Pancreas (tissue), 10 donors: ENCODE results near the gene C1orf159. TPM values are rescaled to one million over a fixed set of nuclear protein-coding genes. Genes with fewer than 3 reads are reported as not detected.

Experiments used
- ATAC-seq, 4 donors: fragments of 200-7000 bp; cut with Tn5 transposase; one replicate each; pipeline versions ENCODE4 v1.8.0 to v1.9.1; 2020; ENCODE audit warnings: mild to moderate bottlenecking in 4 of 4, moderate library complexity in 4 of 4
- DNase-seq, 6 donors: peaks; one replicate each; pipeline ENCODE4 v3.0.0-alpha.2; 2020
- FAIRE-seq: peaks from 2 replicates; lab custom pipeline; 2012; peaks lifted over from hg19 to GRCh38; lab: Jason Lieb, UNC
- H3K27ac ChIP-seq, 4 donors: fragments of 200-600 bp; sonication (generic); 1 replicate in 3 of 4; 2 replicates in 1 of 4; pipeline versions ENCODE4 v1.5.0 to v1.8.0; 2020
- H3K27me3 ChIP-seq, 4 donors: fragments of 200-600 bp; one replicate each; pipeline ENCODE4 v1.8.0; 2021
- H3K36me3 ChIP-seq, 3 donors: fragments of 200-600 bp; sonication (generic) in 1 of 3; one replicate each; pipeline versions ENCODE4 v1.5.0 to v1.8.0; 2020 to 2021
- H3K4me1 ChIP-seq, 3 donors: fragments of 200-600 bp; one replicate each; pipeline ENCODE4 v1.8.0; 2021
- H3K4me3 ChIP-seq, 4 donors: fragments of 200-600 bp; sonication (generic) in 2 of 4; one replicate each; pipeline versions ENCODE4 v1.5.0 to v1.8.0; 2020 to 2021
- H3K9me3 ChIP-seq, 4 donors: fragments of 200-600 bp; one replicate each; pipeline ENCODE4 v1.8.0; 2021
- WGBS, 2 donors: extraction: QIAGEN DNeasy Blood & Tissue Kit; methylation state at CpG; one replicate each; pipeline ENCODE4 v1.1.7; 2013; 5-methylcytosine and 5-hydroxymethylcytosine counted together
- intact Hi-C, 3 donors: fragments of 100-400 bp; cut with DNase I; formaldehyde crosslinking; loops; one replicate each; pipeline versions ENCODE4 v1.11.1 to v1.14.2; 2022
- polyA plus RNA-seq, 2 donors: library from polyadenylated mRNA; stranded (reverse); fragments of 200-250 nt; gene quantifications; one replicate each; pipeline ENCODE4 v1.2.3, GENCODE V29; 2013
- total RNA-seq, 6 donors: library from RNA; stranded (reverse); fragmentation: NEBNext Ultra II Directional in 4 of 6; extraction: Animal tissue kit (Norgen Biotek cat#: 25700) in 4 of 6; gene quantifications; one replicate each; pipeline versions ENCODE4 v1.2.1 to v1.2.4, GENCODE V29; 2021 to 2023
- TF ChIP-seq, protein P1 (sequence below), 4 donors: fragments of 200-600 bp; sonication (generic) in 3 of 4; IDR thresholded peaks; one replicate each; pipeline versions ENCODE4 v1.5.0 to v1.8.0; 2021; ENCODE audit warnings: antibody characterized with exemption in 4 of 4
- donor health status: healthy with polysubstance abuse.
- donor health status: DM: no; HTN: no; CAD: no; lungs with moderate emphysema.
- donor health status: DM: no; HTN: no; CAD: no.
- donor health status: control.
- donor health status: control.
- donor health status: Bipolar disorder and iron deficiency.
- donor health status: DM: yes; HTN: yes; CAD: no.
- donor health status: DM: no; HTN: no; CAD: no.
- donor health status: DM: no; HTN: no; CAD: no.
- donor health status: DM: yes; HTN: yes; CAD: no.

The C1orf159 gene
- total and polyA plus RNA-seq, 8 donors, result 3.0 to 30.7 (median 4.9) TPM

DNA sequence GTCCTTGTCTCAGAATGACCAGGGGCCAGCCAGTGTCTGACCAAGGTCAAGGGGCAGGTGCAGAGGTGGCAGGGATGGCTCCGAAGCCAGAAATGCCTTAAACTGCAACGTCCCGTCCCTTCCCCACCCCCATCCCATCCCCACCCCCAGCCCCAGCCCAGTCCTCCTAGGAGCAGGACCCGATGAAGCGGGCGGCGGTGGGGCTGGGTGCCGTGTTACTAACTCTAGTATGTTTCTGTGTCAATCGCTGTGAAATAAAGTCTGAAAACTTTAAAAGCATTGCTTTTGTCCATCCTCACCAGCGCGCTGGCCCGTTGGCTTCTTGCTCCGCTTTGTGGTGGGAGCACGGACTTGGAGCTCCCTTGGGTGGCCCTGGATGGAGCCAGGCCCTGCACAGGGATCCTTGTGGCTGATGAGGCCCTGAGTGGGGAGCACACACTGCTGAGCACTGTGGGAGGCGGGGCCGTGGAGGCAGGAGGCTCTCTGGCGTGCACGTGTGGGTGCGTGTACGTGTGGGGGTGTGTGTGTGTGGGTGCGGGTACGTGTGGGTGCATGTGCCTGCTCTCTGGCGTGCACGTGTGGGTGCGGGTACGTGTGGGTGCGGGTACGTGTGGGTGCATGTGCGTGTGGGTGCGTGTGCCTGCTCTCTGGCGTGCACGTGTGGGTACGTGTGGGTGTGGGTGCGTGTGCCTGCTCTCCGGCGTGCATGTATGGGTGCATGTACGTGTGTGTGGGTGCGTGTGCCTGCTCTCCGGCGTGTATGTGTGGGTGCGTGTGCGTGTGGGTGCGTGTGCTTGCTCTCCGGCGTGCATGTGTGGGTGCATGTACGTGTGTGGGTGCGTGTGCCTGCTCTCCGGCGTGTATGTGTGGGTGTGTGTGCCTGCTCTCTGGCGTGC is 59.8 kb downstream of the C1orf159 start:
- no peak overlapping the region for H3K4me3 ChIP-seq
- no peak for DNase-seq
- peaks cover 0 to 6% (median 0%) of the 10 kb centered on the region in 3 donors for H3K36me3 ChIP-seq
- no peak for FAIRE-seq
- no peak overlapping the region for H3K27ac ChIP-seq
- no peak for ATAC-seq
- no peaks in the 10 kb centered on the region for H3K9me3 ChIP-seq
- H3K4me1 ChIP-seq, result peaks cover 0 to 4% (median 0%) of the 10 kb centered on the region in 3 donors
- TF ChIP-seq, protein P1, sequence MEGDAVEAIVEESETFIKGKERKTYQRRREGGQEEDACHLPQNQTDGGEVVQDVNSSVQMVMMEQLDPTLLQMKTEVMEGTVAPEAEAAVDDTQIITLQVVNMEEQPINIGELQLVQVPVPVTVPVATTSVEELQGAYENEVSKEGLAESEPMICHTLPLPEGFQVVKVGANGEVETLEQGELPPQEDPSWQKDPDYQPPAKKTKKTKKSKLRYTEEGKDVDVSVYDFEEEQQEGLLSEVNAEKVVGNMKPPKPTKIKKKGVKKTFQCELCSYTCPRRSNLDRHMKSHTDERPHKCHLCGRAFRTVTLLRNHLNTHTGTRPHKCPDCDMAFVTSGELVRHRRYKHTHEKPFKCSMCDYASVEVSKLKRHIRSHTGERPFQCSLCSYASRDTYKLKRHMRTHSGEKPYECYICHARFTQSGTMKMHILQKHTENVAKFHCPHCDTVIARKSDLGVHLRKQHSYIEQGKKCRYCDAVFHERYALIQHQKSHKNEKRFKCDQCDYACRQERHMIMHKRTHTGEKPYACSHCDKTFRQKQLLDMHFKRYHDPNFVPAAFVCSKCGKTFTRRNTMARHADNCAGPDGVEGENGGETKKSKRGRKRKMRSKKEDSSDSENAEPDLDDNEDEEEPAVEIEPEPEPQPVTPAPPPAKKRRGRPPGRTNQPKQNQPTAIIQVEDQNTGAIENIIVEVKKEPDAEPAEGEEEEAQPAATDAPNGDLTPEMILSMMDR (IDR thresholded peaks at IDR 0.05), result no peak
- WGBS, 2 donors, result 81 to 86% methylated on average over 48 to 50 of the region's 50 CpGs
- H3K27me3 ChIP-seq, result peaks cover 0 to 7% (median 0%) of the 10 kb centered on the region in 4 donors
- intact Hi-C loops, result no loop called here

DNA sequence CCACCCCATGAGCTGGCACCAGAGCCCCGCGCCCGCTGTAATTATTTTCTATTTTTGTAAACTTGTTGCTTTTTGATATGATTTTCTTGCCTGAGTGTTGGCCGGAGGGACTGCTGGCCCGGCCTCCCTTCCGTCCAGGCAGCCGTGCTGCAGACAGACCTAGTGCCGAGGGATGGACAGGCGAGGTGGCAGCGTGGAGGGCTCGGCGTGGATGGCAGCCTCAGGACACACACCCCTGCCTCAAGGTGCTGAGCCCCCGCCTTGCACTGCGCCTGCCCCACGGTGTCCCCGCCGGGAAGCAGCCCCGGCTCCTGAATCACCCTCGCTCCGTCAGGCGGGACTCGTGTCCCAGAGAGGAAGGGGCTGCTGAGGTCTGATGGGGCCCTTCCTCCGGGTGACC is 60.9 kb downstream of the C1orf159 start:
- intact Hi-C loops, result no loop called here
- no peak for FAIRE-seq
- no peaks in the 10 kb centered on the region for H3K9me3 ChIP-seq
- TF ChIP-seq, protein P1 (IDR thresholded peaks at IDR 0.05), result no peak
- peaks cover 0 to 12% (median 0%) of the 10 kb centered on the region in 3 donors for H3K36me3 ChIP-seq
- ATAC-seq, result no peak
- WGBS, 2 donors, result 90 to 91% methylated on average over 23 of the region's 23 CpGs
- peaks cover 0 to 4% (median 0%) of the 10 kb centered on the region in 3 donors for H3K4me1 ChIP-seq
- H3K27me3 ChIP-seq, result no peaks in the 10 kb centered on the region
- no peak overlapping the region for H3K27ac ChIP-seq
- no peak overlapping the region for H3K4me3 ChIP-seq
- no peak for DNase-seq

DNA sequence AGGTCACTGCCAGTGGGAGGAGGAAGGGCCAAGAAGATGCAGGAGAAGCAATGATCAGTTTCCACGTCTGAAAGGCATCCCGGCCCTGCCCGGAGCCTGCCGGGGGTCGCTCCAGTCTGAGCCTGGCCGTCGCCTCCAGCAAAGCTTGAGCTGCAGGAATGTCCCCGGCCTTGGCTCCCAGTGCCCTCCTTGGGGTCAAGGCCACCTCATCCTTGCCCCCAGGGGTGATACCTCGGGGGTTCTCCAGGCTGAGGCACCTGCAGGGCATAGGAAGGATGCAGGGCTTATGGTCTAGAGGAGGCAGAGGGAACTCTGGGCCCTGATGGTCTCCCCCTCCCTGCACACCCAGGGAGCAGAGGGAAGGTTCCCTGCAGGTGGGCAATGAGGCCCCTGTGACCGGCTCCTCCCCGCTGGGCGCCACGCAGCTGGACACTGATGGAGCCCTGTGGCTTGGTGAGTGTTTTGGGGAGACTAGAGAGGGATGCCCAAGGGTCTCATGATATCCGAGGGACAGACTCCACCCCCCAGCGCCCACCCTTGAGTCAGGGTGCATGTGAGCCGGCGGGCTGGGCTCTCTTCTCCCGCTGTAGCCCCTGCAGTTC is 61.7 kb downstream of the C1orf159 start:
- H3K9me3 ChIP-seq, result no peaks in the 10 kb centered on the region
- DNase-seq (no peak), FAIRE-seq (no peak), ATAC-seq (no peak)
- no peaks in the 10 kb centered on the region for H3K27me3 ChIP-seq
- no peak overlapping the region for H3K27ac ChIP-seq
- H3K4me1 ChIP-seq, result peaks cover 0 to 4% (median 0%) of the 10 kb centered on the region in 3 donors
- intact Hi-C loops, result no loop called here
- peaks cover 0 to 12% (median 0%) of the 10 kb centered on the region in 3 donors for H3K36me3 ChIP-seq
- TF ChIP-seq, protein P1 (IDR thresholded peaks at IDR 0.05), result no peak
- WGBS, 2 donors, result 92 to 93% methylated on average over 18 of the region's 18 CpGs
- no peak overlapping the region for H3K4me3 ChIP-seq

DNA sequence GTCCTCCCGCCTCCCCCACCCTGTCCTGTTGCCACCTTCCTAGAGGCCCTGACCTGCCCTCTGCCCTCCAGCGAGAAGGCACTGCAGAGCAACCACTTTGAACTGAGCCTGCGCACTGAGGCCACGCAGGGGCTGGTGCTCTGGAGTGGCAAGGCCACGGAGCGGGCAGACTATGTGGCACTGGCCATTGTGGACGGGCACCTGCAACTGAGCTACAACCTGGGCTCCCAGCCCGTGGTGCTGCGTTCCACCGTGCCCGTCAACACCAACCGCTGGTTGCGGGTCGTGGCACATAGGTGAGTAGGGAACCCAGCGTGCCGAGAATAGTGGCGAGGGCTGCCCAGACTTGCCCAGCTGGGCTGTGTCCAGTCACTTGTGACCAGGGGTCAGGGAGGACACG is 62.2 kb downstream of the C1orf159 start:
- intact Hi-C loops, result no loop called here
- FAIRE-seq, result no peak
- WGBS, 2 donors, result 94 to 96% methylated on average over 18 of the region's 18 CpGs

More for the DNA sequence above, 62.2 kb downstream of the C1orf159 start:
- TF ChIP-seq, protein P1 (IDR thresholded peaks at IDR 0.05), result no peak
- Histone ChIP-seq H3K4me1 (no peaks in the 10 kb centered on the region), H3K27ac (no peak overlapping the region), H3K4me3 (no peak overlapping the region), H3K9me3 (no peaks in the 10 kb centered on the region), H3K27me3 (no peaks in the 10 kb centered on the region), H3K36me3 (peaks cover 0 to 12% (median 0%) of the 10 kb centered on the region in 3 donors)
- DNase-seq (no peak), ATAC-seq (no peak)
